K562 (cell line): ENCODE results near the gene SPTBN2. TPM values are rescaled to one million over a fixed set of nuclear protein-coding genes. Genes with fewer than 3 reads are reported as not detected.
A peak's percentile ranks its signal among the peaks of the same experiment; 100 is the strongest.

Experiments
- ARID1B ChIP-seq: fragments of 450-650 bp; IDR thresholded peaks from 2 replicates; pipeline ENCODE4 v1.6.1; 2016; ENCODE audit warnings: antibody characterized with exemption, mild to moderate bottlenecking, inconsistent platforms
- ARID2 ChIP-seq: fragments of 450-650 bp; IDR thresholded peaks from 2 replicates; pipeline ENCODE4 v1.6.1; 2017; ENCODE audit warnings: antibody characterized with exemption, mild to moderate bottlenecking
- CCNT2 ChIP-seq: IDR thresholded peaks from 2 replicates; pipeline ENCODE4 v1.6.1; 2011; ENCODE audit warnings: borderline replicate concordance, low read depth, mild to moderate bottlenecking, moderate library complexity, mixed read lengths, low read length; ENCODE audit not compliant: insufficient read length; ENCODE audit errors: extremely low read depth
- GABPB1 ChIP-seq: sonication (generic); formaldehyde crosslinking; IDR thresholded peaks from 2 replicates; pipeline ENCODE4 v1.8.0; 2022; ENCODE audit warnings: mild to moderate bottlenecking, missing genetic modification reagents
- HNRNPH1 ChIP-seq: fragments of 200-400 bp; formaldehyde crosslinking; optimal IDR thresholded peaks from 2 replicates; pipeline ENCODE3; 2017; ENCODE audit warnings: low read depth, mild to moderate bottlenecking, low read length, moderate library complexity
- KLF6 ChIP-seq: fragments of 250-450 bp; sonication (Bioruptor Pico); IDR thresholded peaks from 2 replicates; pipeline ENCODE4 v1.4.0; 2020; ENCODE audit warnings: mild to moderate bottlenecking, moderate library complexity, borderline replicate concordance
- PCBP1 ChIP-seq: fragments of 200-400 bp; formaldehyde crosslinking; IDR thresholded peaks from 2 replicates; pipeline ENCODE4 v1.6.1; 2018; ENCODE audit warnings: mild to moderate bottlenecking, low read depth, low read length; ENCODE audit not compliant: poor library complexity, severe bottlenecking
- PTRF ChIP-seq: fragments of 450-650 bp; IDR thresholded peaks from 2 replicates; pipeline ENCODE4 v1.6.1; 2016; ENCODE audit warnings: mild to moderate bottlenecking, missing genetic modification characterization, missing compliant biosample characterization
- RAD21 ChIP-seq, 2 experiments: fragments of 250-450 bp in 1 of 2; fragments of 450-650 bp in 1 of 2; sonication (Bioruptor Pico) in 1 of 2; formaldehyde crosslinking in 1 of 2; IDR thresholded peaks in 1 of 2; conservative IDR thresholded peaks in 1 of 2; 2 replicates each; pipeline versions ENCODE4 v1.4.0 to v1.8.0; 2020 to 2022; ENCODE audit warnings: mild to moderate bottlenecking in 2 of 2, moderate library complexity in 1 of 2
- RCOR1 ChIP-seq, 2 experiments: IDR thresholded peaks; 2 replicates each; pipeline ENCODE4 v1.6.1; 2012; ENCODE audit warnings: low read depth in 2 of 2, low read length in 2 of 2, borderline replicate concordance in 1 of 2, improper control_type of control experiment in 1 of 2
- RFX5 ChIP-seq: IDR thresholded peaks from 2 replicates; pipeline ENCODE4 v1.6.1; 2011; ENCODE audit warnings: low read depth, mild to moderate bottlenecking, improper control_type of control experiment, low read length
- TRIM24 ChIP-seq, 2 experiments: fragments of 450-650 bp; IDR thresholded peaks; 2 replicates each; pipeline ENCODE4 v1.6.1; 2016
- ZFP1 ChIP-seq: fragments of 450-650 bp; formaldehyde crosslinking; IDR thresholded peaks from 2 replicates; pipeline ENCODE4 v1.4.0; 2020; ENCODE audit warnings: mild to moderate bottlenecking, mixed read lengths
- ZNF316 ChIP-seq: fragments of 450-650 bp; IDR thresholded peaks from 2 replicates; pipeline ENCODE4 v1.6.1; 2016
- ZNF436 ChIP-seq: fragments of 250-450, 450-650 bp; sonication (Bioruptor Pico); formaldehyde crosslinking; IDR thresholded peaks from 2 replicates; pipeline ENCODE4 v1.7.0; 2020; ENCODE audit warnings: mild to moderate bottlenecking
- ZNF696 ChIP-seq: fragments of 250-450 bp; sonication (Bioruptor Pico); conservative IDR thresholded peaks from 2 replicates; pipeline ENCODE4 v1.4.0; 2020; ENCODE audit warnings: mild to moderate bottlenecking, moderate library complexity
- polyA plus RNA-seq, 8 experiments: library from polyadenylated mRNA; depleted of rRNA in 4 of 8; stranded (reverse) in 5 of 8; unstranded in 3 of 8; fragments of >200 nt; fragmentation: Nextera tagmentation in 2 of 8; fragmentation: Illumina TruSeq in 1 of 8; extraction: Ambion mirVana in 2 of 8; extraction: Trizol in 1 of 8; gene quantifications; 2 replicates each; pipeline versions ENCODE4 v1.2.1 to v1.2.3, GENCODE V29; 2011 to 2014; ENCODE audit warnings: inconsistent platforms in 1 of 8, missing spikeins in 1 of 8
- total RNA-seq, 7 experiments: library from RNA; depleted of rRNA in 6 of 7; stranded (reverse); fragments of >200 nt in 6 of 7; fragmentation: Illumina TruSeq in 2 of 7; extraction: Trizol in 2 of 7; gene quantifications; 2 replicates each; pipeline versions ENCODE4 v1.2.1 to v1.2.3, GENCODE V29; 2011 to 2021; ENCODE audit warnings: low replicate concordance in 1 of 7
- TF ChIP-seq, protein P1 (sequence below): fragments of 250-450 bp; sonication (Bioruptor Pico); IDR thresholded peaks from 2 replicates; pipeline ENCODE4 v1.8.0; 2022; ENCODE audit warnings: moderate library complexity, mild to moderate bottlenecking, inconsistent platforms
- TF ChIP-seq, protein P2 (sequence below): fragments of 450-650 bp; IDR thresholded peaks from 2 replicates; pipeline ENCODE4 v1.6.1; 2017; ENCODE audit warnings: mild to moderate bottlenecking, moderate library complexity
- TF ChIP-seq, protein P3 (sequence below): fragments of 450-650 bp; IDR thresholded peaks from 2 replicates; pipeline ENCODE4 v1.6.1; 2017; ENCODE audit warnings: antibody characterized with exemption, mild to moderate bottlenecking
- TF ChIP-seq, protein P4 (sequence below): IDR thresholded peaks from 2 replicates; pipeline ENCODE4 v1.6.1; 2011; ENCODE audit warnings: borderline replicate concordance, low read depth, mild to moderate bottlenecking, moderate library complexity, low read length; ENCODE audit not compliant: insufficient read depth, poor library complexity, severe bottlenecking

The SPTBN2 gene
- total and polyA plus RNA-seq, 9 of the 15 experiments (the other 6 are each of a cell fraction or from before 2014, with no cell fraction given): 0.38 to 56.5 (median 19.7) TPM

DNA sequence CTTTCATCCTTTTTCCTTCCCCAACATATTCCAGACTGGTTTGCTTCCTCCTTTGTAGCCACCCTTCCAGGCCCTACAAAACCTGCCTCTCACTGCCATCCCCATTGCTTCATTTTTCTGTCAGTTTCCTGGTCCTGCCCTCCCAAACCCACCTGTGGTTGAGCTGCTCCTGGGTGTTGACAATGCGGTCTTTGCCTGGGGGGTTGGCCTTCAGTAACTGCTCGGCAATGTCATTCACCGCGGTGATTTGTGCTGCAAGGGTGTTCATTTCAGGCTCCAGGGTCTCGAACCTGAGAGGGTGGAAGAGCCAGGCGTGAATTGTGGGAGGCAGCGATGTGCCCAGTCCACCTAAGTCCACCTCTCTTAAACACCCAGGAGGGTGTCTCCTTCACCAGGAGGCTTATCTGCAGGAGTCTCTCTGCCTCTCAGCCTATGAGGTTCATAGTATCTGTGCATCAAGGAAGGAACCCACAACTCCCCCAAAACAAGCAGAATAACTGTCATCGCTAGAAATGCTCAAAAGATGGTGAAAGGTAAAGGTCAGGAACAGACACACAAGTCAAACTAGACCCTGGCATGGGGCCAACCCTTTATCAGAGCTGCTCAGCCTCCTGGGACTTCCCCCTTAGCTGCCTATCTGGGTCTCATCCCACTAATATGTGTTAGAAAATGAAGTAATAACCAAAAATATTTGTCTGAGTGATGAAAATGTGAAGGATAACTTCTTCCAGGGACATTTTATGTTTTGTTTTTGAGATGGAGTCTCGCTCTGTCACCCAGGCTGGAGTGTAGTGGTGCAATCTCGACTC, 27.4 kb downstream of the SPTBN2 start (continued):
- TF ChIP-seq, protein P1, sequence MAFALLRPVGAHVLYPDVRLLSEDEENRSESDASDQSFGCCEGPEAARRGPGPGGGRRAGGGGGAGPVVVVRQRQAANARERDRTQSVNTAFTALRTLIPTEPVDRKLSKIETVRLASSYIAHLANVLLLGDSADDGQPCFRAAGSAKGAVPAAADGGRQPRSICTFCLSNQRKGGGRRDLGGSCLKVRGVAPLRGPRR (CRISPR knock-in tag): no peak
- TF ChIP-seq RCOR1 (IDR thresholded peaks at IDR 0.05; ENCODE audit: borderline replicate concordance in 1 of 2, low read depth in 2 of 2, low read length in 2 of 2) (peak; percentile 75 to 95), GABPB1 (CRISPR knock-in tag) (no peak), ARID2 (no peak), ZFP1 (no peak), KLF6 (CRISPR knock-in tag) (no peak), PCBP1 (no peak), ZNF696 (no peak), HNRNPH1 (no peak), ZNF316 (no peak), TRIM24 (IDR thresholded peaks at IDR 0.05) (peak; percentile 83 to 87), ZNF436 (no peak), CCNT2 (no peak), RAD21 (CRISPR knock-in tag; conservative IDR thresholded peaks at IDR 0.05 in 1 of 2, IDR thresholded peaks at IDR 0.05 in 1 of 2) (peak; percentile 12 to 40; a peak in 1 of 4 replicates), ARID1B (peak; percentile 97), RFX5 (no peak), PTRF (tag) (no peak)
- TF ChIP-seq, protein P2, sequence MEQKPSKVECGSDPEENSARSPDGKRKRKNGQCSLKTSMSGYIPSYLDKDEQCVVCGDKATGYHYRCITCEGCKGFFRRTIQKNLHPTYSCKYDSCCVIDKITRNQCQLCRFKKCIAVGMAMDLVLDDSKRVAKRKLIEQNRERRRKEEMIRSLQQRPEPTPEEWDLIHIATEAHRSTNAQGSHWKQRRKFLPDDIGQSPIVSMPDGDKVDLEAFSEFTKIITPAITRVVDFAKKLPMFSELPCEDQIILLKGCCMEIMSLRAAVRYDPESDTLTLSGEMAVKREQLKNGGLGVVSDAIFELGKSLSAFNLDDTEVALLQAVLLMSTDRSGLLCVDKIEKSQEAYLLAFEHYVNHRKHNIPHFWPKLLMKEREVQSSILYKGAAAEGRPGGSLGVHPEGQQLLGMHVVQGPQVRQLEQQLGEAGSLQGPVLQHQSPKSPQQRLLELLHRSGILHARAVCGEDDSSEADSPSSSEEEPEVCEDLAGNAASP: no peak
- TF ChIP-seq, protein P3, sequence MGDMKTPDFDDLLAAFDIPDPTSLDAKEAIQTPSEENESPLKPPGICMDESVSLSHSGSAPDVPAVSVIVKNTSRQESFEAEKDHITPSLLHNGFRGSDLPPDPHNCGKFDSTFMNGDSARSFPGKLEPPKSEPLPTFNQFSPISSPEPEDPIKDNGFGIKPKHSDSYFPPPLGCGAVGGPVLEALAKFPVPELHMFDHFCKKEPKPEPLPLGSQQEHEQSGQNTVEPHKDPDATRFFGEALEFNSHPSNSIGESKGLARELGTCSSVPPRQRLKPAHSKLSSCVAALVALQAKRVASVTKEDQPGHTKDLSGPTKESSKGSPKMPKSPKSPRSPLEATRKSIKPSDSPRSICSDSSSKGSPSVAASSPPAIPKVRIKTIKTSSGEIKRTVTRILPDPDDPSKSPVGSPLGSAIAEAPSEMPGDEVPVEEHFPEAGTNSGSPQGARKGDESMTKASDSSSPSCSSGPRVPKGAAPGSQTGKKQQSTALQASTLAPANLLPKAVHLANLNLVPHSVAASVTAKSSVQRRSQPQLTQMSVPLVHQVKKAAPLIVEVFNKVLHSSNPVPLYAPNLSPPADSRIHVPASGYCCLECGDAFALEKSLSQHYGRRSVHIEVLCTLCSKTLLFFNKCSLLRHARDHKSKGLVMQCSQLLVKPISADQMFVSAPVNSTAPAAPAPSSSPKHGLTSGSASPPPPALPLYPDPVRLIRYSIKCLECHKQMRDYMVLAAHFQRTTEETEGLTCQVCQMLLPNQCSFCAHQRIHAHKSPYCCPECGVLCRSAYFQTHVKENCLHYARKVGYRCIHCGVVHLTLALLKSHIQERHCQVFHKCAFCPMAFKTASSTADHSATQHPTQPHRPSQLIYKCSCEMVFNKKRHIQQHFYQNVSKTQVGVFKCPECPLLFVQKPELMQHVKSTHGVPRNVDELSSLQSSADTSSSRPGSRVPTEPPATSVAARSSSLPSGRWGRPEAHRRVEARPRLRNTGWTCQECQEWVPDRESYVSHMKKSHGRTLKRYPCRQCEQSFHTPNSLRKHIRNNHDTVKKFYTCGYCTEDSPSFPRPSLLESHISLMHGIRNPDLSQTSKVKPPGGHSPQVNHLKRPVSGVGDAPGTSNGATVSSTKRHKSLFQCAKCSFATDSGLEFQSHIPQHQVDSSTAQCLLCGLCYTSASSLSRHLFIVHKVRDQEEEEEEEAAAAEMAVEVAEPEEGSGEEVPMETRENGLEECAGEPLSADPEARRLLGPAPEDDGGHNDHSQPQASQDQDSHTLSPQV: peak; percentile 16; the same call in 1 of the 2 replicates
- TF ChIP-seq, protein P4, sequence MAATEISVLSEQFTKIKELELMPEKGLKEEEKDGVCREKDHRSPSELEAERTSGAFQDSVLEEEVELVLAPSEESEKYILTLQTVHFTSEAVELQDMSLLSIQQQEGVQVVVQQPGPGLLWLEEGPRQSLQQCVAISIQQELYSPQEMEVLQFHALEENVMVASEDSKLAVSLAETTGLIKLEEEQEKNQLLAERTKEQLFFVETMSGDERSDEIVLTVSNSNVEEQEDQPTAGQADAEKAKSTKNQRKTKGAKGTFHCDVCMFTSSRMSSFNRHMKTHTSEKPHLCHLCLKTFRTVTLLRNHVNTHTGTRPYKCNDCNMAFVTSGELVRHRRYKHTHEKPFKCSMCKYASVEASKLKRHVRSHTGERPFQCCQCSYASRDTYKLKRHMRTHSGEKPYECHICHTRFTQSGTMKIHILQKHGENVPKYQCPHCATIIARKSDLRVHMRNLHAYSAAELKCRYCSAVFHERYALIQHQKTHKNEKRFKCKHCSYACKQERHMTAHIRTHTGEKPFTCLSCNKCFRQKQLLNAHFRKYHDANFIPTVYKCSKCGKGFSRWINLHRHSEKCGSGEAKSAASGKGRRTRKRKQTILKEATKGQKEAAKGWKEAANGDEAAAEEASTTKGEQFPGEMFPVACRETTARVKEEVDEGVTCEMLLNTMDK: no peak
